Uterus (tissue), 2 donors: ENCODE results near the gene CAMK2B.

Experiments
- CTCF ChIP-seq, 4 experiments: fragments of 200-600 bp in 2 of 4; fragments of 450-650 bp in 2 of 4; sonication (generic) in 2 of 4; IDR thresholded peaks; one replicate each; pipeline ENCODE4 v1.5.1; 2016 to 2019; ENCODE audit warnings: antibody characterized with exemption in 4 of 4, mild to moderate bottlenecking in 2 of 4, moderate library complexity in 1 of 4
- POLR2A ChIP-seq, 2 donors: fragments of 450-650 bp; IDR thresholded peaks; one replicate each; pipeline ENCODE4 v1.6.1; 2016; ENCODE audit warnings: antibody characterized with exemption in 2 of 2, mild to moderate bottlenecking in 1 of 2, moderate library complexity in 1 of 2

- TF ChIP-seq CTCF (IDR thresholded peaks at IDR 0.05) (no peak), POLR2A (IDR thresholded peaks at IDR 0.05) (no peak)
These were observed 136.7 kb downstream of the CAMK2B start for GRCh38 chr7:44188480-44189225.
